Endothelial cell (in vitro differentiated cells): Measurements from ENCODE around the gene AGPAT2. TPM values are rescaled to one million over a fixed set of nuclear protein-coding genes. Genes with fewer than 3 reads are reported as not detected.

ENCODE experiments used
- DNase-seq: peaks from one replicate; pipeline ENCODE4 v3.0.0; 2021; ENCODE audit warnings: low spot score
- H3K27ac Mint-ChIP-seq: one replicate; pipeline ENCODE4 v1.8.0; 2021; ENCODE audit warnings: mixed read lengths, inconsistent platforms; ENCODE audit not compliant: unreplicated experiment
- H3K27me3 Mint-ChIP-seq: one replicate; pipeline ENCODE4 v1.8.0; 2021; ENCODE audit warnings: mild to moderate bottlenecking, moderate library complexity, mixed read lengths, inconsistent platforms; ENCODE audit not compliant: unreplicated experiment
- H3K36me3 Mint-ChIP-seq: one replicate; pipeline ENCODE4 v1.8.0; 2021; ENCODE audit warnings: mild to moderate bottlenecking, low read depth, mixed read lengths, inconsistent platforms; ENCODE audit not compliant: unreplicated experiment
- H3K4me1 Mint-ChIP-seq: one replicate; pipeline ENCODE4 v1.8.0; 2021; ENCODE audit warnings: mild to moderate bottlenecking, mixed read lengths, inconsistent platforms; ENCODE audit not compliant: unreplicated experiment
- H3K4me3 Mint-ChIP-seq: one replicate; pipeline ENCODE4 v1.8.0; 2021; ENCODE audit warnings: mild to moderate bottlenecking, mixed read lengths, inconsistent platforms; ENCODE audit not compliant: unreplicated experiment
- H3K9me3 Mint-ChIP-seq: one replicate; pipeline ENCODE4 v1.8.0; 2021; ENCODE audit warnings: mixed read lengths, inconsistent platforms; ENCODE audit not compliant: unreplicated experiment
- CTCF ChIP-seq: fragments of 200-600 bp; sonication (generic); IDR thresholded peaks from one replicate; pipeline ENCODE4 v1.5.0; 2021; ENCODE audit warnings: antibody characterized with exemption; ENCODE audit not compliant: unreplicated experiment
- total RNA-seq: library from RNA; stranded (reverse); fragmentation: NEBNext Ultra II Directional; extraction: Animal tissue kit (Norgen Biotek cat#: 25700); gene quantifications from one replicate; pipeline ENCODE4 v1.2.1, GENCODE V29; 2021; ENCODE audit not compliant: unreplicated experiment

The AGPAT2 gene
- total RNA-seq, 1 donor from 2014 or later, result 38.9 TPM

- Mint-ChIP-seq H3K36me3 (peaks cover 5% of the 10 kb centered on the region), H3K27me3 (peaks cover 50% of the 10 kb centered on the region), H3K9me3 (no peaks in the 10 kb centered on the region), H3K4me1 (peaks cover 3% of the 10 kb centered on the region), H3K4me3 (peak overlapping the region; percentile 92), H3K27ac (no peak overlapping the region)
- no peak for TF ChIP-seq CTCF
- no peak for DNase-seq
Measured at GRCh38 chr9:136685216-136685615, 2.0 kb downstream of the AGPAT2 start.

GRCh38 chr9:136684799-136685198 lies 2.5 kb downstream of the AGPAT2 start:
- H3K9me3 Mint-ChIP-seq, result no peaks in the 10 kb centered on the region
- peaks cover 7% of the 10 kb centered on the region for H3K36me3 Mint-ChIP-seq
- H3K27me3 Mint-ChIP-seq, result peaks cover 53% of the 10 kb centered on the region
- peaks cover 7% of the 10 kb centered on the region for H3K4me1 Mint-ChIP-seq
- H3K27ac Mint-ChIP-seq, result no peak overlapping the region
- no peak overlapping the region for H3K4me3 Mint-ChIP-seq
- TF ChIP-seq CTCF, result no peak
- no peak for DNase-seq

GRCh38 chr9:136684339-136684738 lies 2.9 kb downstream of the AGPAT2 start:
- H3K9me3 Mint-ChIP-seq, result no peaks in the 10 kb centered on the region
- TF ChIP-seq CTCF, result no peak
- peak overlapping the region; percentile 81 for H3K4me3 Mint-ChIP-seq
- H3K27ac Mint-ChIP-seq, result no peak overlapping the region
- H3K4me1 Mint-ChIP-seq, result peaks cover 12% of the 10 kb centered on the region
- DNase-seq, result no peak
- peaks cover 11% of the 10 kb centered on the region for H3K36me3 Mint-ChIP-seq
- H3K27me3 Mint-ChIP-seq, result peaks cover 57% of the 10 kb centered on the region

GRCh38 chr9:136683755-136684154 lies 3.5 kb downstream of the AGPAT2 start:
- Mint-ChIP-seq H3K27me3 (peaks cover 59% of the 10 kb centered on the region), H3K9me3 (peaks cover 4% of the 10 kb centered on the region), H3K4me1 (peaks cover 14% of the 10 kb centered on the region), H3K4me3 (peak overlapping the region; percentile 81), H3K36me3 (peaks cover 17% of the 10 kb centered on the region), H3K27ac (no peak overlapping the region)
- TF ChIP-seq CTCF, result no peak
- DNase-seq, result no peak

- H3K27me3 Mint-ChIP-seq, result peaks cover 64% of the 10 kb centered on the region
- peaks cover 4% of the 10 kb centered on the region for H3K9me3 Mint-ChIP-seq
- no peak overlapping the region for H3K4me3 Mint-ChIP-seq
- peaks cover 21% of the 10 kb centered on the region for H3K36me3 Mint-ChIP-seq
- no peak overlapping the region for H3K27ac Mint-ChIP-seq
- H3K4me1 Mint-ChIP-seq, result peaks cover 16% of the 10 kb centered on the region
- no peak for DNase-seq
- no peak for TF ChIP-seq CTCF
Measured at GRCh38 chr9:136683173-136683745, 4.0 kb downstream of the AGPAT2 start.
